Activated CD8-positive, alpha-beta memory T cell treated with anti-CD3 and anti-CD28 coated beads for 1 hour (primary cell): ENCODE measurements around the gene PTPRN2.
"Not testable (repeated sequence)": the region's sequence is repeated elsewhere in the genome, so short reads cannot be mapped to it uniquely, and the experiment has no call there.

ENCODE experiments used
- DNase-seq, 2 donors: peaks; one replicate each; pipeline ENCODE4 v3.0.0-alpha.2; 2020; ENCODE audit warnings: low read depth in 1 of 2; ENCODE audit errors: extremely low read depth in 1 of 2

The PTPRN2 gene

GRCh38 chr7:158391541-158391940, 196.1 kb downstream of the PTPRN2 start:
- no peak for DNase-seq

GRCh38 chr7:158391141-158391540, 196.5 kb downstream of the PTPRN2 start:
- DNase-seq = no peak

DNA sequence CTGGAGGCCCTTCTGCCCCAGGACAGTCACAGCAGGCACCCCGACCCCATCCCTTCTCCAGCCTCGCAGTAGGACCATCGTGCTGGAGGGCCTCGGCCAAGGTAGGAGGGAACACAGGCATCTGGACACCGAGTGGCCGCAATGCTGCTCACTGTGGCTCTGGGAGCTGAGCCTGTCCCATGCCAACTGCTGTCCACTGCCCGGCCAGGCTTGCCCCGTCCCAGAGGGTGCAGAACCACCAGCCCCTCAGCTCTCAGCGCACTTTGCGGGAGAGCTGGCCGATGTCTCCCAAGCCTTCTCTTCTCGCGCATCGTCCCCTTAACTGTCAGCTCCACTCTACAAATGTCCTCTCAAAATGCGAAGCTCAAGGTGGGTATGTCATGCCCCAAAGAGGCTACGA, 197.2 kb downstream of the PTPRN2 start:
- no peak for DNase-seq

GRCh38 chr7:158389514-158390425, 197.9 kb downstream of the PTPRN2 start:
- DNase-seq = no peak

DNA sequence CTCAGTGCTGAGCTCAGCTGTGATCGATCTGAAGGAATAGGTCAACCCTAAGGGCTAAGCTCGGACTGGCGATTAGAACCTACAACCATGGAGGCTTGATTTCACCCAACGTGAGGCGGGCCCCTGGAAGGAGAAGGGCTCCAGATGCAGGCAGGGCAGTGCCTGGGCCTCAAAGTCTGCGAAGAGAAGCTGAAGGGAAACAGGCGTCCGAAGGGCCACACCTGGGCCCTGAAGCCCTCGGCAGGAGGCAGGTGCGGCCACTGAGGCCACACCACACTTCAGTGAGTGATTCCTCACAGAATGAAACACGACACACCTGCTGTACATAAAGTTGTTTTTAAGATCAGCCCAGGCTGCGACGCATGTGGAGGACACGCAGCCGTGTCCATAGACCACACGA, 198.7 kb downstream of the PTPRN2 start:
- no peak for DNase-seq

DNA sequence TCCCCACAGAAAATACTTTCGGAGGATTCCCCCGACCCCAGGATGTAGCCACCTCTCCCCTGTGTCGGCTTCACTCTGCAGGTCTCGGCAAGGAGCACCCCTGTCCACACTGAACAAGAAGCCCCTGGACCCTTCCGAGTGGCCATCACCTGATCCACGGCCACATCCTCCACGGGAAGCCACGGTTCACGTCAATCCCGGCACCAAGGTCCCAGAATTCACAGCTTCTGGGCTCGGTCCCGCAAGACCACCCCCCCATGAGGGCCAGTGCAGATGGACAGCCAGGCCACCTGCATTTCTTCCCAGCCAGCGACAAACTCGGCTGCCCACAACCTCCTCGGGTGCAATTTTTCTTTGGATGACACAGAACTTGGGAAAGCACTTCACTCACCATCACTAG, 199.6 kb downstream of the PTPRN2 start:
- DNase-seq = no peak

DNA sequence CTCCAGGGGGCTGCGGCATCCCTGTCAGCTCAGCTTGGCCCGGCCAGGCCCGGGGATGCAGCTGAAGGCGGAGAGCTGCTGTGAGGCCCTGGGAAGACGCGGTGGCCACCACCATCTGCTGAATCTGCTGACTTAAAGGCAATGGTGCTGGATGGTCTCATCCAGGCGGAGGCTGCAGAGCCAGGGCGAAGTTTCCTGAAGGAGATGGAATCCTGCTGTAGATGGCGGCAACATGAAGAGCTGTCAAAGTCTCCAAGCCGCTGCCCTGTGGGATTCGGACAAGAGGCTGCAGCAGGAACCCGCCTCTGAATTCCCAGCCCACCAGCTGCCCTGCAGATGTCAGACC, 200.1 kb downstream of the PTPRN2 start:
- no peak for DNase-seq

GRCh38 chr7:158386866-158387545, 200.6 kb downstream of the PTPRN2 start:
- DNase-seq = no peak

DNA sequence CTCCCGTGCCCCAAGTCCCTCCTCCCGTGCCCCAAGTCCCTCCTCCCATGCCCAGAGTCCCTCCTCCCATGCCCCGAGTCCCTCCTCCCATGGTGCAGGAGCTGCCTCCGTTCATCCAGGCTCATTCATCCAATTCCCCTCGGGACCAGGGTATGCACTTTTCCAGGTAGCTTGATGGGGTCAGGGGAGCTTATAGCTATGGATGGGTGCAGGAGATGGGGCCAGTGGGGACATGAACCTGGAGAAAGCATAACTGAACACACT, 201.3 kb downstream of the PTPRN2 start:
- no peak for DNase-seq

GRCh38 chr7:158385496-158386354, 201.9 kb downstream of the PTPRN2 start:
- DNase-seq = not testable (repeated sequence)

DNA sequence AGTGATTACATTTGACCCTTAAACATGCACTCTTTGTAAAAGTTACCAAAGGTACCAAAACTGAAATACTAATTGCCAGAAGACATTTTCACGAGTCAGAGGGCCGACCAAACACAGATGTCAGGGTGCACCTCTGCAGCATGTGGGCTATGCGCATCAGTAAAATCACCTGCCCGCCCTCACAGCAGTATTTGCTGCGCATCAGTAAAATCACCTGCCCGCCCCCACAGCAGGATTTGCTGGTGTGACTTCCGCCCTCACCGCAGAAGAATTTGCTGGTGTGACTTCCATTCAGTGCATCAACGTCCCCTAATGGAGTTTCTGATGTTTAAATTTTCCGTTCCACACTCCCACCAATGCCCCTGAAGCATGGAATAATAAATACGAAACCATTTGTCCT, 202.9 kb downstream of the PTPRN2 start:
- DNase-seq = no peak

GRCh38 chr7:158383665-158384064, 204.0 kb downstream of the PTPRN2 start:
- DNase-seq = no peak

DNA sequence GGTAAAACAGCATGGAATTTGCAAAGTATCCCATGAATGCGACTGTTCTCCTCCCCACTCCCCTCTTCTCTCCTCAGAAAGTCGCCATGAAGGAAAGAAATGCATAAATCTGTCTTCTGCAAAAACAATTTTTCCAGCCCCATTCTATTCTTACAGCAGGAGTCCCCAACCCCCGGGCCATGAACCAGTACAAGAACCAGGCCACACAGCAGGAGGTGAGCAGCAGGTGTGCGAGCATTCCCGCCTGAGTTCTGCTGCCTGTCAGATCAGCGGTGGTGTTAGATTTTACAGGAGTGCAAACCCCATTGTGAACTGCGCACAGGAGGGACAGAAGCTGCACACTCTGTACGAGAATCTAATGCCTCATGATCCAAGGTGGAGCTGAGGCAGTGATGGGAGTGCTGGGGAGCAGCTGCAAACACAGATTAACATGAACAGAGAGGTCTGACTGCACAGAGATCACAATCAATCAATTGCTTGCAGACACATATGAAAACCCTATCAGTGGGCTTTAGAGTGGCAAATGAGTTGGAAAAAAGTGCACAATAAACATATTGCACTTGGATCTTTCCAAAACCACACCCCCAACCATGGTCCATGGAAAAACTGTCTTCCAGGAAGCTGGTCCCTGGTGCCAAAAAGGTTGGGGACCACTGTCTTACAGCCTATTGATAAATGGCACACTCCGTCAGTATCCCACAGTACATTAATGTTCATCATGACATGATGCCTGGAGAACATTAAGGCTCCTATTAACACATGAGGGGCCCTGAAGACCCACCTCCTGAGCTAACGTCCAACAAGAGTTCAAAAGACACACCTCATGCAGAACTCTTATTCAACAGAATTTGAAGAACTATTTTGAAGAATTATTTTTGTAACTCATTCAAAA, 205.0 kb downstream of the PTPRN2 start:
- DNase-seq = no peak

DNA sequence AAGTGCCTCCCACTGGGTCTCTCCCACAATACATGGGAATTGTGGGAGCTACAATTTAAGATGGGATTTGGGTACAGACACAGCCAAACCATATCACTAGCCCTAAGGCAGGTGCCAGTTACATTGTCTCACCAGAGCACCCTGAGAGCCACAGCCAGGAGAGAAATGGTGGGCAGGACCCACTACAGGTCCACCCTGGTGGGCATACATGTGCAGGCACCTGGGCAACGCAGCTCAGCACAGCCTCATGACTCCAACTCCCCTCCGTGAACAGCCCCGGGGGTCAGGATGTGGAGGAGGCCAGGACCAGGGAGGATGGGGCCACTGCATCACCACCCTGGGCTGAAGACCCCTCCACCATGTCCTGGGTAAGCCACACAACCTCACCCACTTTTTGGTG, 205.7 kb downstream of the PTPRN2 start:
- DNase-seq = no peak

- DNase-seq = no peak
Observed at GRCh38 chr7:158378978-158379377, 208.6 kb downstream of the PTPRN2 start.

DNA sequence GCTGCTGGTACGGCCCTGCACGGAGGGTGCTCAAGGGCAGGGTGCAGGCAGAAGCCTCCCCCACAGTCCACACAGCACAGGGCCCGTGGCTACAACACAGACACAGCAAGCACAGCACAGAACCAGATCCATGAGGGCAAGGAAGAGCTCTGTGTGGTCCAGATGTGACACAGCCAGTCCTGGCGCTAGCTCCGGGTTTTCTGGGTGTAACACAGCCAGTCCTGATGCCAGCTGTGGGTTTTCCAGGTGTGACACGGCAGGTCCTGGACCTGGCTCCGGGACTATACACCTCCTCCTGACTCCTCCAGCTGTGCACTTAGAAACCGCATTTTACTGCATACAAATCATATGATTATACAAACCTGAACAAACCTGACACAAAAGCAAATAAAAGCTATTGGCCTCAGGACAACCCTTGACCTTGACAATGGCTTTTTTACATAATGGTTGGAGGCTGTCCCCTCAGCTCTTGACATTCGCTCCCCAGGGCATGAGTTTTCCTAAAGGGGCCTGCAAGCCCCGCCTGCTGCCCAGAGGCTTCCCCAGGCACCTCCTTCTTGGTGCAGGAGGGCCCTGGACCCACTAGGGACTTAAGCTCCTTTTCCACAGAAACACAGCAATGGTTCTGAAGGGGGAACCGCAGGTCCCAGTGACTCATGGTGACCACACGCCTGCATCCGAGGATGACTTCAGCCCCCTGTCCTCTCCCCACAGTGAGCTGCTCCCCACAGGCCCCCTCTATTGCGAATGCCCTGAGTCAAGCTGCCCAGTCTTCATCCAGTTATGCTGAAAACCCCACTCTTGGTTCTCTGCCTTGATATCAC, 209.6 kb downstream of the PTPRN2 start:
- DNase-seq = no peak

GRCh38 chr7:158376839-158377186, 210.8 kb downstream of the PTPRN2 start:
- not testable (repeated sequence) for DNase-seq

DNA sequence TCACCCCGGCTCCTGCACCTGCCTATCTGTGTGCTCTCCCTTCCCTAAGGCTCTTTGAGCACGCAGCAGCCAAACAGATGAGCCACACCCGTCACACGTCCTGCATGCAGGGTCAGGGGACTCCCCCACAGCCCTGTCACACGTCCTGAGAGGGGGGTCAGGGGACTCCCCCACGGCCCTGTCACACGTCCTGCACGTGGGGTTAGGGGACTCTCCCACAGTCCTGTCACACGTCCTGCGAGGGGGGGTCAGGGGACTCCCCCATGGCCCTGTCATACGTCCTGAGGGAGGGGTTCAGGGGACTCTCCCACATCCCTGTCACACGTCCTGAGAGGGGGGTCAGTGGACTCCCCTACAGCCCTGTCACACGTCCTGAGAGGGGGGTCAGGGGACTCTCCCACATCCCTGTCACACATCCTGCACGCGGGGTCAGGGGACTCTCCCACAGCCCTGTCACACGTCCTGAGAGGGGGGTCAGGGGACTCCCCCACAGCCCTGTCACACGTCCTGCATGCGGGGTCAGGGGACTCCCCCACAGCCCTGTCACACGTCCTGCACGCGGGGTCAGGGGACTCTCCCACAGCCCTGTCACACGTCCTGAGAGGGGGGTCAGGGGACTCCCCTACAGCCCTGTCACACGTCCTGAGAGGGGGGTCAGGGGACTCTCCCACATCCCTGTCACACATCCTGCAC, 211.3 kb downstream of the PTPRN2 start:
- not testable (repeated sequence) for DNase-seq

DNA sequence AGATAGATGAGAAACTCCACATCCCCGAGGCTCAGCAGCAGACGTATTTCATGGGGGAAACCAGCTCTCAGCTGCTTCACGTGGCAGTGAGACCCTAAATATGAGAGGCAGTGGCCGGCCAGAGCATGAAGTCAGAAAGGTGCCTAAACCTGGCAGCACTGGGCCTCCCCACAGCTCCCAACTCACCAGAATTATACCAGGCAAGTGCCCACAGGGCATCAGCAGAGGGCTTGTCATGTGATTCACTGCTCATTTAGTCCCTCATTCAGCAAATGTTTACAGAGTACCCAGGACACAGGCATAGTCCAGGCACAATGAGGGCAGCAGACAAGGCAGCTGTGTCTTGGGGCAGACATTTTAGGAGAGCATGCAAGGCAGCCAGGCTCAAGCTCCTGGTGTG, 212.6 kb downstream of the PTPRN2 start:
- no peak for DNase-seq
